ENCODE results near the gene SEC61B. TPM values are rescaled to one million over a fixed set of nuclear protein-coding genes. Genes with fewer than 3 reads are reported as not detected.

SEC61B gene
- total RNA-seq, 2 donors from 2014 or later = 67.7 to 126 TPM

GRCh38 chr9:99213197-99213596 is 8.9 kb upstream of the SEC61B start:
- TF ChIP-seq POLR2A (IDR thresholded peaks at IDR 0.05) (no peak), CTCF (IDR thresholded peaks at IDR 0.05) (no peak), POLR2AphosphoS5 (IDR thresholded peaks at IDR 0.05) (no peak)
- Histone ChIP-seq H3K27ac (no peak overlapping the region), H3K27me3 (replicated peaks; ENCODE audit: insufficient read depth) (no peaks in the 10 kb centered on the region), H3K9me3 (no peaks in the 10 kb centered on the region), H3K4me1 (replicated peaks) (no peaks in the 10 kb centered on the region), H3K36me3 (no peaks in the 10 kb centered on the region), H3K4me3 (no peak overlapping the region)
- intact Hi-C loops (cut with DNase I) = no loop called here
- WGBS = 84% methylated on average over 1 of the region's 1 CpG
- no peak for DNase-seq (ENCODE audit: low spot score)

- 90% methylated on average over 1 of the region's 1 CpG for WGBS
- Histone ChIP-seq H3K27ac (no peak overlapping the region), H3K4me1 (replicated peaks) (no peaks in the 10 kb centered on the region), H3K4me3 (no peak overlapping the region), H3K9me3 (no peaks in the 10 kb centered on the region), H3K36me3 (no peaks in the 10 kb centered on the region), H3K27me3 (replicated peaks; ENCODE audit: insufficient read depth) (no peaks in the 10 kb centered on the region)
- intact Hi-C loops (cut with DNase I) = no loop called here
- TF ChIP-seq POLR2A (IDR thresholded peaks at IDR 0.05) (no peak), CTCF (IDR thresholded peaks at IDR 0.05) (no peak), POLR2AphosphoS5 (IDR thresholded peaks at IDR 0.05) (no peak)
- no peak for DNase-seq (ENCODE audit: low spot score)
These were observed 6.0 kb upstream of the SEC61B start for GRCh38 chr9:99216073-99216472.

GRCh38 chr9:99220011-99220410 is 2.1 kb upstream of the SEC61B start:
- H3K4me1 ChIP-seq (replicated peaks) = peaks cover 2% of the 10 kb centered on the region
- no peak overlapping the region for H3K27ac ChIP-seq
- no peaks in the 10 kb centered on the region for H3K27me3 ChIP-seq (replicated peaks; ENCODE audit: insufficient read depth)
- no peaks in the 10 kb centered on the region for H3K9me3 ChIP-seq
- WGBS = 86% methylated on average over 4 of the region's 4 CpGs
- H3K4me3 ChIP-seq = no peak overlapping the region
- no peaks in the 10 kb centered on the region for H3K36me3 ChIP-seq
- no peak for DNase-seq (ENCODE audit: low spot score)
- intact Hi-C loops (cut with DNase I) = loop anchor here (5.0 kb wide), 2 partner anchors 33 to 597 kb away; no protein-coding TSS in a partner anchor
- TF ChIP-seq POLR2A (IDR thresholded peaks at IDR 0.05) (no peak), CTCF (IDR thresholded peaks at IDR 0.05) (no peak), POLR2AphosphoS5 (IDR thresholded peaks at IDR 0.05) (no peak)

GRCh38 chr9:99221266-99221620 is 839 bp upstream of the SEC61B start:
- Histone ChIP-seq H3K27ac (peak overlapping the region; percentile 87 to 91), H3K9me3 (no peaks in the 10 kb centered on the region), H3K4me1 (replicated peaks) (peaks cover 2% of the 10 kb centered on the region), H3K4me3 (peak overlapping the region; percentile 91 to 93), H3K27me3 (replicated peaks; ENCODE audit: insufficient read depth) (no peaks in the 10 kb centered on the region), H3K36me3 (no peaks in the 10 kb centered on the region)
- TF ChIP-seq POLR2A (IDR thresholded peaks at IDR 0.05) = no peak
- no peak for TF ChIP-seq POLR2AphosphoS5 (IDR thresholded peaks at IDR 0.05)
- no peak for TF ChIP-seq CTCF (IDR thresholded peaks at IDR 0.05)
- 0% methylated on average over 24 of the region's 25 CpGs for WGBS
- peak; percentile 5 for DNase-seq (ENCODE audit: low spot score)
- intact Hi-C loops (cut with DNase I) = loop anchor here (5.0 kb wide), 2 partner anchors 34 to 596 kb away; no protein-coding TSS in a partner anchor

GRCh38 chr9:99222416-99223270 is 561 bp downstream of the SEC61B start:
- WGBS = 6% methylated on average over 30 of the region's 30 CpGs
- H3K4me1 ChIP-seq (replicated peaks) = peaks cover 2% of the 10 kb centered on the region
- no peaks in the 10 kb centered on the region for H3K27me3 ChIP-seq (replicated peaks; ENCODE audit: insufficient read depth)
- TF ChIP-seq POLR2A (IDR thresholded peaks at IDR 0.05) = no peak
- no peak for TF ChIP-seq POLR2AphosphoS5 (IDR thresholded peaks at IDR 0.05)
- TF ChIP-seq CTCF (IDR thresholded peaks at IDR 0.05) = no peak
- intact Hi-C loops (cut with DNase I) = loop anchor here (5.0 kb wide), 2 partner anchors 35 to 595 kb away; no protein-coding TSS in a partner anchor
- no peaks in the 10 kb centered on the region for H3K9me3 ChIP-seq
- peaks cover 0 to 2% of the 10 kb centered on the region in 2 donors for H3K36me3 ChIP-seq
- peak overlapping the region; percentile 91 to 93 for H3K4me3 ChIP-seq
- no peak for DNase-seq (ENCODE audit: low spot score)
- peak overlapping the region; percentile 87 to 91 for H3K27ac ChIP-seq
